Thymus (tissue), 11 donors: ENCODE measurements around the gene HERC4. TPM values are rescaled to one million over a fixed set of nuclear protein-coding genes. Genes with fewer than 3 reads are reported as not detected.

ENCODE experiments used
- DNase-seq, 9 donors: peaks; one replicate each; pipeline ENCODE4 v3.0.0-alpha.2; 2013; ENCODE audit warnings: low spot score in 9 of 9, low read depth in 6 of 9, missing footprints in 1 of 9
- H3K27ac ChIP-seq, 2 donors: one replicate each; pipeline ENCODE4 v1.5.1; 2013; ENCODE audit warnings: control low read depth in 1 of 2, low read depth in 1 of 2, low read length in 1 of 2, mild to moderate bottlenecking in 1 of 2, moderate library complexity in 1 of 2
- H3K27me3 ChIP-seq, 2 donors: one replicate each; pipeline ENCODE4 v1.5.1; 2013; ENCODE audit warnings: low read length in 1 of 2; ENCODE audit not compliant: control insufficient read depth in 2 of 2, insufficient read depth in 1 of 2
- H3K36me3 ChIP-seq, 2 donors: one replicate each; pipeline ENCODE4 v1.5.1; 2013; ENCODE audit warnings: low read length in 1 of 2, mild to moderate bottlenecking in 1 of 2, moderate library complexity in 1 of 2; ENCODE audit not compliant: control insufficient read depth in 2 of 2, insufficient read depth in 2 of 2
- H3K4me1 ChIP-seq, 2 donors: one replicate each; pipeline ENCODE4 v1.5.1; 2013; ENCODE audit warnings: low read length in 2 of 2; ENCODE audit not compliant: control insufficient read depth in 2 of 2, insufficient read depth in 2 of 2
- H3K4me3 ChIP-seq, 2 donors: one replicate each; pipeline ENCODE4 v1.5.1; 2013; ENCODE audit warnings: low read length in 2 of 2, control low read depth in 1 of 2, mild to moderate bottlenecking in 1 of 2
- H3K9me3 ChIP-seq, 2 donors: one replicate each; pipeline ENCODE4 v1.5.1; 2013; ENCODE audit warnings: low read length in 1 of 2, mild to moderate bottlenecking in 1 of 2; ENCODE audit not compliant: control insufficient read depth in 2 of 2, insufficient read depth in 1 of 2
- WGBS: extraction: QIAGEN DNeasy Blood & Tissue Kit; methylation state at CpG from one replicate; pipeline ENCODE4 v1.1.7; 2013; 5-methylcytosine and 5-hydroxymethylcytosine counted together
- polyA plus RNA-seq: library from polyadenylated mRNA; stranded (reverse); fragments of 200-250 nt; gene quantifications from one replicate; pipeline ENCODE4 v1.2.3, GENCODE V29; 2013
- total RNA-seq: library from RNA; stranded (reverse); fragments of 120-200 nt; gene quantifications from one replicate; pipeline ENCODE4 v1.2.4, GENCODE V29; 2013
- donor health status: healthy.

HERC4 gene
- total and polyA plus RNA-seq, 2 donors: 25.0 to 35.0 TPM

DNA sequence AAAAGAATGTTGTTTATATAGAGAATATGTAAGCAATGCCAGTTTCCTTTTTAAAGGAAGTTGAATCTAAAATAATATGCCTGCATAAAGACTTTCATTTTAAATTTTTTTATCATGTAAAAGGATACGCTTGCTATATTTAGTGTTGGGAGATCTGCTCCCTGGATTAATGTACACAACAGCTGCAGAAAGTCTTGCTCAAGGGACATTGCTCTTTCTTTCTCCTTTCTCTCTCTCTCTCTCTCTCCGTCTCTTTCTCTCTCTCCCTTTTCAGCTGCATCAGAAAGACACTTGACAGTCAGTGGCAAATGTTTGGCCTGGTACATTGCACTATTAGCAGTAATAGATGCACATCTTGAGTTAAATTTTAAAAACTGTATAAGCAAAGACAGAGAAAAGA lies 34.9 kb upstream of the HERC4 start:
- WGBS: 95% methylated on average over 2 of the region's 2 CpGs
- no peaks in the 10 kb centered on the region for H3K27me3 ChIP-seq
- no peak overlapping the region for H3K27ac ChIP-seq
- no peak for DNase-seq
- H3K4me3 ChIP-seq: no peak overlapping the region
- no peaks in the 10 kb centered on the region for H3K9me3 ChIP-seq
- no peaks in the 10 kb centered on the region for H3K36me3 ChIP-seq
- no peaks in the 10 kb centered on the region for H3K4me1 ChIP-seq

DNA sequence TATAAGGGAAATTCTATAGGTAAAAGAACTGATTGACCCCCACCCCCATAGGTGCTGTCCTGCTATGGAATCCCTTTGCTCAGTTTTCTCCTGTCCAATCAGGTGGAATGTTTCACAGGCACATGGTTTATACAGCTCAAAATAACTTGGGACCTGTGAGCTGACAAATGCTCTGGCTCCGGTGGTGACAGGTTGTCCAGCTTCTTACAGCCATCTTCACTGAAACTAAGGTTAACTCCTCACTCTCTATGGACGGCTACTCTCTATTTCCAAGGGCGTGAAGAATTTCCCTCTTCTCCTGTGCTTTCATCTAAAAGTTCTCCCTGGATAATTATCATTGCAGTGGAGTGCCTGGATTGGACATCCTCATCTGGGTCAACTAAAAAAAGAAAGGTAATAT lies 34.2 kb upstream of the HERC4 start, which contains the start of gene MYPN:
Gene MYPN (plus strand): TSS at position 158 of the 400 bp plus-strand sequence. CDS start 11,951 bp downstream, outside the sequence.
- no peaks in the 10 kb centered on the region for H3K27me3 ChIP-seq
- no peak within 1 kb of the TSS for H3K27ac ChIP-seq
- 93% methylated on average over 3 of the region's 3 CpGs for WGBS
- H3K4me1 ChIP-seq: no peaks in the 10 kb centered on the region
- H3K4me3 ChIP-seq: no peak within 1 kb of the TSS
- H3K36me3 ChIP-seq: no peaks in the 10 kb centered on the region
- no peaks in the 10 kb centered on the region for H3K9me3 ChIP-seq
- DNase-seq: no peak

DNA sequence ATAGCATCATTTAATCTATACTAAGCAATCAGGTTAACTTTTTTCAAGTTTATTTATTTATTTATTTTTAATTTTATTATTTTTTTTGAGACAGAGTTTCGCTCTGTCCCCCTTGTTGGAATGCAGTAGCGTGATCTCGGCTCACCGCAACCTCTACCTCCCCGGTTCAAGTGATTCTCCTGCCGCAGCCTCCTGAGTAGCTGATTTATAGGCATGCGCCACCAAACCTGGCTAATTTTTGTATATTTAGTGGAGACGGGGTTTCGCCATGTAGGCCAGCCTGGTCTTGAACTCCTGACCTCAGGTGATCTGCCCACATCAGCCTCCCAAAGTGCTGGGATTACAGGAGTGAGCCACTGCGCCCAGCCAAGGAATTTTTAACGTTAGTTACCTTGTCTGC lies 33.6 kb upstream of the HERC4 start:
- H3K27me3 ChIP-seq: no peaks in the 10 kb centered on the region
- H3K36me3 ChIP-seq: no peaks in the 10 kb centered on the region
- no peak overlapping the region for H3K4me3 ChIP-seq
- H3K27ac ChIP-seq: no peak overlapping the region
- H3K9me3 ChIP-seq: no peaks in the 10 kb centered on the region
- 93% methylated on average over 11 of the region's 11 CpGs for WGBS
- H3K4me1 ChIP-seq: no peaks in the 10 kb centered on the region
- DNase-seq: no peak

DNA sequence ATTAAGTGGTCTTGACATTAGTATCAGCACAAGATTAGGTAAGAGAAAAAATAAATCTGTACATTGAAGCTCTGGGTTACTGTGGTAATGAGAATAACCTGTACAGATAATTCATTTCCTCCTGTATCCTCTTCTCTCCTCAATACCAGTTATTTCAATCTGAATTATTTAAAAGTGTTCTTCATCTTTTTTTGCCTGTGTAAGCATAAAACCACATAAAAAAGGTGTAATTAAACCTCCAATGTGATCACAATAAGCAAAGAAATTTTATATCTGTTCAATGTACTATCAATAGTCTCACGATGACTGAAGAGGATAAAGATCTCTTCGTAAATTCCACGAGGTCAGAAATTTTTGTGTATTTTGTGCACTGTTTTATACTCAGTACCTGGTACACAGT lies 33.0 kb upstream of the HERC4 start:
- Histone ChIP-seq H3K36me3 (no peaks in the 10 kb centered on the region), H3K27ac (no peak overlapping the region), H3K4me1 (no peaks in the 10 kb centered on the region), H3K9me3 (no peaks in the 10 kb centered on the region), H3K4me3 (no peak overlapping the region), H3K27me3 (no peaks in the 10 kb centered on the region)
- DNase-seq: no peak
- 95% methylated on average over 3 of the region's 3 CpGs for WGBS

DNA sequence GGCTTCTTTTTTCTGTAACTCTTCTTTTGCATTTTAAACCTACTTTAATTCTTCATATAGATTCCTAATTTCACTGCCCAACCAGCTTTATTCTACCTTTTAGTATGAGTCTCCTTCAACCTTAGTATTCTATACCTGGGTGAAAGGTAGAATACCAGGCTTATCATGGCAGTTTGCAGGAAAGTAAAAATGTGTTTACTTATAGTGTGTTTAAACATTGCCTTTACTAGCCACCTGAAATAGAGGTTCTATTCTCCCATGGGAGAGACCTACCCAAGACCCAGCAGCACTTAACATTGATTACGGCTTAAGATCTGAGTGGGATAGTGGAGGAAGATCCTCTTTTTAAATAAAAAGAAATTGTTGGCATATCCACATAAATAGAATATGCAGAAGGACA lies 32.6 kb upstream of the HERC4 start:
- Histone ChIP-seq H3K36me3 (no peaks in the 10 kb centered on the region), H3K27ac (no peak overlapping the region), H3K9me3 (no peaks in the 10 kb centered on the region), H3K27me3 (no peaks in the 10 kb centered on the region), H3K4me1 (no peaks in the 10 kb centered on the region), H3K4me3 (no peak overlapping the region)
- no peak for DNase-seq
- 98% methylated on average over 1 of the region's 1 CpG for WGBS

DNA sequence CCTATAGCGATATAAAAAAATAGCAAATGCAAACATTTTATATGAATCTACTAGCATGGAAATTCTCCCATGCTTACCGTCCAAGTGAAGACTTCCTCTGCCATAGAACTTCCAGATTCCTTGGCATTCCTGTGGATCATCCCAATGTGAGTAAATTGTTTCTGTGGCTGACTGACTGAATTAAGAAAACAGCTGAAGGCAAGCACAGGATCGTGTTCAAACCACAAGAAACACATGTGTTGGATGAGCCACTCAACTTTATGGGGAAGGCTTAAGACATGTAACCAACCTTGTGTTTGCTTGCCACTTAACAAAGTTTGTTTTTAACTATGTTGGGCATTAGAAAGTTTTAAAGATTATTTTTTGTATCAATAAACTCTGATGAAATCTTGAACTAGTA lies 31.6 kb upstream of the HERC4 start:
- Histone ChIP-seq H3K27me3 (no peaks in the 10 kb centered on the region), H3K4me3 (no peak overlapping the region), H3K9me3 (no peaks in the 10 kb centered on the region), H3K4me1 (no peaks in the 10 kb centered on the region), H3K27ac (no peak overlapping the region), H3K36me3 (no peaks in the 10 kb centered on the region)
- 86% methylated on average over 3 of the region's 3 CpGs for WGBS
- DNase-seq: no peak

DNA sequence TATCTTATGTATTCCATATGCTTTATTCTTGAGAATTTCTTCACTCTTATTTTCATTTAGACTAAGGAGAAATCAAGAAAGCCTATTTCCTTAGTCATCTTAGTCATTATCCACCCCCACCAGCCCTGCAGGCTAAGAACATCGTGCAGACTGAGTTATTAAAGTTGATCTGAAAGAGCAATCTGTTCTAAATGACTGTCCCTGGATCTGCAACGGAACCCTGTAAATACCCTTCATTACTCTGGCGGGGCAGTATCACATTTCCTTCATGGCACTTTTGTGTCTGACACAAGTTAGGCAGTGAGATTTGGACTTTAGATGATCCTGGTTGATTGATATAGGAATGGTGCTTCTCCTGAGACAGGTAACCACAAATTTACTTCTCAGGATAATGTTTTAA lies 30.7 kb upstream of the HERC4 start:
- Histone ChIP-seq H3K36me3 (no peaks in the 10 kb centered on the region), H3K9me3 (no peaks in the 10 kb centered on the region), H3K27ac (no peak overlapping the region), H3K4me3 (no peak overlapping the region), H3K4me1 (no peaks in the 10 kb centered on the region), H3K27me3 (no peaks in the 10 kb centered on the region)
- 96% methylated on average over 3 of the region's 3 CpGs for WGBS
- DNase-seq: no peak

DNA sequence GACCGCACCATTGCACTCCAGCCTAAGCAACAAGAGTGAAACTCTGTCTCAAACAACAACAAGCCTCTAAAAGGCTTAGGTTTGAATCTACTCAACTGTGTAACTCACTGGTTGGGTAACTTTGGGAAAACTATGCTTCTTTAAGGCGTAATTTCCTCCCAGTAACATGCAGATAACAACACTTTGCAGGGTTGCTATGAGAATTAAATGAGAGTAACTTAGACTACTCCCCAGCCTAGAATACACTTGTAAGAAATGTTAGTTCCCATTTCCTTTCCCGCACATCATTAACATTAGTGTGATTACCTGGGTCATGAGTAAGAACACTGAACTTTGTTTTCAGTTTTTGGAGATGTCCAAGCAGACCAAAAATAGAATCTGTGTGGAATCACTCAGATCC lies 28.8 kb upstream of the HERC4 start:
- WGBS: 97% methylated on average over 3 of the region's 3 CpGs
- no peaks in the 10 kb centered on the region for H3K36me3 ChIP-seq
- no peak overlapping the region for H3K27ac ChIP-seq
- H3K27me3 ChIP-seq: no peaks in the 10 kb centered on the region
- no peaks in the 10 kb centered on the region for H3K9me3 ChIP-seq
- DNase-seq: no peak
- no peak overlapping the region for H3K4me3 ChIP-seq
- no peaks in the 10 kb centered on the region for H3K4me1 ChIP-seq

DNA sequence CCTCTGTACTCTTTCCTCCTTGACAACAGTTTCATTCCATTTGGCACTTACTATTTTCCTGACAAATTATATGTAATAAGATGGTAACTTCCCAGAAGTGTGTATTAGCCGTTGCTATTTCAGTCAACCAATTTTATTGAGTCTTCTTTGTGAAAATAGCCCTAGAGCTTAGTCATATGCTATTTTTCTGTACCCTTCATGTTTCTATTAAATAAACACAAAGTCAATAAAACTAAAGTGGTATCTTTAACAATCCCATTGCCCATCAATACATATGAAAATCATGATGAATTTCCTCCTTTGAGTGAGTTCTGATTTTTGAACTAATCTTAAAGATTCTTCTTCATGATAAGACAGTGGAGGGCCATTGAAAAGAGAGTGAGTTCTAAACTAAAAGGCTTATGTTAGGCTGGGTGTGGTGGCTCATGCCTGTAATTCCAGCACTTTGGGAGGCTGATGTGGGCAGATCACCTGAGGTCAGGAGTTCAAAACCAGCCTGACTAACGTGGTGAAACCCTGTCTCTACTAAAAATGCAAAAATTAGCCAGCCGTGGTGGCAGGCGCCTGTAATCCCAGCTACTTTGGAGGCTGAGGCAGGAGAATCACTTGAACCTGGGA lies 28.3 kb upstream of the HERC4 start:
- WGBS: 97% methylated on average over 4 of the region's 4 CpGs
- no peaks in the 10 kb centered on the region for H3K9me3 ChIP-seq

DNA sequence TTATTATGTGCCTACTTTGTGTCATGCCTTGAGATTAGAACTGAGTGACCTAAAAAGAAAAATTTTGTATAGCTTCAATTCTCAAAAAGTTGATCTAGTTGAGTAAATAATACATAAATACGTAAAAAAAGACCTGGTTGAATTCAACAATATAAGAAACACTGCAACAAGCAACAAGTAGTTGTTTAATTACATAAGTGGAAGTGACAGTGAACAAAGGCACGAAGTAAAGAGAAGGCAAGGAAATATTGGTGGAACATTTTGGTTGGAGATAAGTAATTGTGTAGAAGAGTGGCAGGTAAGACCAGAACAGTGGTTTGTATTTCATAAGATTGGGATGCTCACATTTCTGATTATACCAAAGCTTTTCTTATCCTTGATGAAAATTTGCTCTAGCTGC lies 26.0 kb upstream of the HERC4 start:
- no peak for DNase-seq
- Histone ChIP-seq H3K9me3 (no peaks in the 10 kb centered on the region), H3K4me3 (no peak overlapping the region), H3K27me3 (no peaks in the 10 kb centered on the region), H3K27ac (no peak overlapping the region), H3K36me3 (no peaks in the 10 kb centered on the region), H3K4me1 (no peaks in the 10 kb centered on the region)
- WGBS: 90% methylated on average over 2 of the region's 2 CpGs

More for the DNA sequence above, 28.3 kb upstream of the HERC4 start:
- H3K27me3 ChIP-seq: no peaks in the 10 kb centered on the region
- no peak overlapping the region for H3K27ac ChIP-seq
- no peak for DNase-seq
- no peaks in the 10 kb centered on the region for H3K36me3 ChIP-seq
- no peaks in the 10 kb centered on the region for H3K4me1 ChIP-seq
- H3K4me3 ChIP-seq: no peak overlapping the region
